Liver (tissue), 9 donors: ENCODE results near the gene ZNRF2. TPM values are rescaled to one million over a fixed set of nuclear protein-coding genes. Genes with fewer than 3 reads are reported as not detected.

Source experiments
- DNase-seq: peaks from one replicate; pipeline ENCODE4 v3.0.0-alpha.2; 2017; ENCODE audit warnings: low spot score
- H3K27ac ChIP-seq, 2 donors: one replicate each; pipeline ENCODE4 v1.7.0; 2013; ENCODE audit warnings: inconsistent platforms in 2 of 2, low read length in 2 of 2, control low read depth in 1 of 2, low read depth in 1 of 2, mild to moderate bottlenecking in 1 of 2
- H3K27me3 ChIP-seq, 4 donors: one replicate each; pipeline versions ENCODE4 v1.6.1 to v1.7.0; 2013; ENCODE audit warnings: low read length in 3 of 4, inconsistent platforms in 1 of 4, mild to moderate bottlenecking in 1 of 4, moderate library complexity in 1 of 4; ENCODE audit not compliant: control insufficient read depth in 4 of 4, insufficient read depth in 4 of 4
- H3K36me3 ChIP-seq, 4 donors: one replicate each; pipeline versions ENCODE4 v1.6.1 to v1.7.0; 2013; ENCODE audit warnings: low read length in 3 of 4, mild to moderate bottlenecking in 3 of 4, low read depth in 1 of 4, moderate library complexity in 1 of 4; ENCODE audit not compliant: control insufficient read depth in 4 of 4, insufficient read depth in 3 of 4
- H3K4me1 ChIP-seq, 4 donors: one replicate each; pipeline versions ENCODE4 v1.6.1 to v1.7.0; 2013; ENCODE audit warnings: low read length in 3 of 4, mild to moderate bottlenecking in 3 of 4, moderate library complexity in 1 of 4; ENCODE audit not compliant: control insufficient read depth in 4 of 4, insufficient read depth in 4 of 4
- H3K4me3 ChIP-seq, 3 donors: one replicate each; pipeline versions ENCODE4 v1.6.1 to v1.7.0; 2013; ENCODE audit warnings: low read length in 3 of 3, control low read depth in 1 of 3, low read depth in 1 of 3, mild to moderate bottlenecking in 1 of 3
- H3K9ac ChIP-seq, 2 donors: one replicate each; pipeline ENCODE4 v1.7.0; 2013; ENCODE audit warnings: low read length in 2 of 2, mild to moderate bottlenecking in 2 of 2, moderate library complexity in 2 of 2, control low read depth in 1 of 2, low read depth in 1 of 2
- H3K9me3 ChIP-seq, 4 donors: one replicate each; pipeline versions ENCODE4 v1.6.1 to v1.7.0; 2013; ENCODE audit warnings: low read length in 3 of 4; ENCODE audit not compliant: control insufficient read depth in 4 of 4
- CTCF ChIP-seq: fragments of 150-350 bp; IDR thresholded peaks from 2 replicates; pipeline ENCODE4 v1.5.1; 2017; ENCODE audit warnings: improper control_type of control experiment, low read depth, low read length; ENCODE audit not compliant: missing input control
- EGR1 ChIP-seq, 2 donors: IDR thresholded peaks; 2 replicates each; pipeline ENCODE4 v1.6.1; 2016 to 2018; ENCODE audit warnings: antibody characterized with exemption in 2 of 2, low read depth in 2 of 2
- FOXA1 ChIP-seq: IDR thresholded peaks from 2 replicates; pipeline ENCODE4 v1.6.1; 2016; ENCODE audit warnings: antibody characterized with exemption
- FOXA2 ChIP-seq: IDR thresholded peaks from 2 replicates; pipeline ENCODE4 v1.6.1; 2016; ENCODE audit warnings: antibody characterized with exemption
- GABPA ChIP-seq, 2 donors: IDR thresholded peaks in 1 of 2; conservative IDR thresholded peaks in 1 of 2; 2 replicates each; pipeline ENCODE4 v1.6.1; 2016; ENCODE audit warnings: antibody characterized with exemption in 2 of 2, mild to moderate bottlenecking in 1 of 2, moderate library complexity in 1 of 2
- HNF4A ChIP-seq, 2 donors: conservative IDR thresholded peaks; 2 replicates each; pipeline ENCODE4 v1.6.1; 2016; ENCODE audit warnings: antibody characterized with exemption in 2 of 2, mild to moderate bottlenecking in 2 of 2
- HNF4G ChIP-seq: IDR thresholded peaks from 2 replicates; pipeline ENCODE4 v1.6.1; 2016; ENCODE audit warnings: antibody characterized with exemption
- JUND ChIP-seq, 2 donors: IDR thresholded peaks; 2 replicates each; pipeline ENCODE4 v1.6.1; 2016; ENCODE audit warnings: antibody characterized with exemption in 2 of 2
- NR2F2 ChIP-seq: IDR thresholded peaks from 2 replicates; pipeline ENCODE4 v1.6.1; 2016; ENCODE audit warnings: antibody characterized with exemption
- RAD21 ChIP-seq, 2 donors: IDR thresholded peaks; 2 replicates each; pipeline ENCODE4 v1.6.1; 2016; ENCODE audit warnings: antibody characterized with exemption in 2 of 2, mild to moderate bottlenecking in 2 of 2
- REST ChIP-seq: IDR thresholded peaks from 2 replicates; pipeline ENCODE4 v1.6.1; 2016; ENCODE audit warnings: antibody characterized with exemption, mild to moderate bottlenecking
- RXRA ChIP-seq, 2 donors: IDR thresholded peaks; 2 replicates each; pipeline ENCODE4 v1.6.1; 2017 to 2018; ENCODE audit warnings: antibody characterized with exemption in 2 of 2, mild to moderate bottlenecking in 1 of 2
- SP1 ChIP-seq: IDR thresholded peaks from 2 replicates; pipeline ENCODE4 v1.6.1; 2018; ENCODE audit warnings: antibody characterized with exemption, mild to moderate bottlenecking
- TAF1 ChIP-seq: conservative IDR thresholded peaks from 2 replicates; pipeline ENCODE4 v1.6.1; 2016; ENCODE audit warnings: antibody characterized with exemption, mild to moderate bottlenecking
- YY1 ChIP-seq: IDR thresholded peaks from 2 replicates; pipeline ENCODE4 v1.6.1; 2016; ENCODE audit warnings: antibody characterized with exemption, mild to moderate bottlenecking
- WGBS: extraction: QIAGEN DNeasy Blood & Tissue Kit; methylation state at CpG from one replicate; pipeline ENCODE4 v1.1.7; 2013; 5-methylcytosine and 5-hydroxymethylcytosine counted together
- polyA plus RNA-seq, 2 donors: library from polyadenylated mRNA; stranded (reverse) in 1 of 2; unstranded in 1 of 2; fragments of 200-250 nt in 1 of 2; fragments of >200 nt in 1 of 2; fragmentation: Nextera tagmentation in 1 of 2; extraction: Ambion mirVana in 1 of 2; gene quantifications; one replicate each; pipeline versions ENCODE4 v1.2.1 to v1.2.3, GENCODE V29; 2013 to 2015
- total RNA-seq, 2 donors: library from RNA; depleted of rRNA; stranded (reverse); fragments of >200 nt; gene quantifications; one replicate each; pipeline ENCODE4 v1.2.3, GENCODE V29; 2014
- TF ChIP-seq, protein P1 (sequence below): IDR thresholded peaks from 2 replicates; pipeline ENCODE4 v1.6.1; 2016; ENCODE audit warnings: antibody characterized with exemption
- TF ChIP-seq, protein P2 (sequence below): IDR thresholded peaks from 2 replicates; pipeline ENCODE4 v1.6.1; 2016; ENCODE audit warnings: antibody characterized with exemption
- TF ChIP-seq, protein P3 (sequence below): IDR thresholded peaks from 2 replicates; pipeline ENCODE4 v1.6.1; 2016; ENCODE audit warnings: antibody characterized with exemption
- donor health status: healthy.
- donor health status: healthy.
- donor health status: healthy.
- donor health status: healthy.
- donor health status: healthy.

Gene ZNRF2
- total and polyA plus RNA-seq, 4 donors, result 6.9 to 30.0 (median 12.7) TPM

- 70% methylated on average over 2 of the region's 2 CpGs for WGBS
- H3K9me3 ChIP-seq, result no peaks in the 10 kb centered on the region
- H3K27ac ChIP-seq, result no peak overlapping the region
- H3K36me3 ChIP-seq, result no peaks in the 10 kb centered on the region
- H3K4me1 ChIP-seq, result peaks cover 0 to 4% (median 2%) of the 10 kb centered on the region in 4 donors
- TF ChIP-seq HNF4A (conservative IDR thresholded peaks at IDR 0.05), result no peak
- no peak for TF ChIP-seq RAD21 (IDR thresholded peaks at IDR 0.05)
- TF ChIP-seq FOXA1, result no peak
- TF ChIP-seq JUND (IDR thresholded peaks at IDR 0.05), result no peak
- TF ChIP-seq SP1, result no peak
- no peak for TF ChIP-seq YY1
- TF ChIP-seq, protein P1, sequence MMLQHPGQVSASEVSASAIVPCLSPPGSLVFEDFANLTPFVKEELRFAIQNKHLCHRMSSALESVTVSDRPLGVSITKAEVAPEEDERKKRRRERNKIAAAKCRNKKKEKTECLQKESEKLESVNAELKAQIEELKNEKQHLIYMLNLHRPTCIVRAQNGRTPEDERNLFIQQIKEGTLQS, result no peak
- no peak for TF ChIP-seq REST
- no peak for TF ChIP-seq GABPA (IDR thresholded peaks at IDR 0.05 in 1 of 2, conservative IDR thresholded peaks at IDR 0.05 in 1 of 2)
- TF ChIP-seq, protein P2, sequence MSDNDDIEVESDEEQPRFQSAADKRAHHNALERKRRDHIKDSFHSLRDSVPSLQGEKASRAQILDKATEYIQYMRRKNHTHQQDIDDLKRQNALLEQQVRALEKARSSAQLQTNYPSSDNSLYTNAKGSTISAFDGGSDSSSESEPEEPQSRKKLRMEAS, result no peak
- TF ChIP-seq HNF4G, result no peak
- no peak for TF ChIP-seq FOXA2
- no peak for TF ChIP-seq RXRA (IDR thresholded peaks at IDR 0.05)
- no peak for TF ChIP-seq NR2F2
- TF ChIP-seq CTCF, result no peak
- TF ChIP-seq, protein P3, sequence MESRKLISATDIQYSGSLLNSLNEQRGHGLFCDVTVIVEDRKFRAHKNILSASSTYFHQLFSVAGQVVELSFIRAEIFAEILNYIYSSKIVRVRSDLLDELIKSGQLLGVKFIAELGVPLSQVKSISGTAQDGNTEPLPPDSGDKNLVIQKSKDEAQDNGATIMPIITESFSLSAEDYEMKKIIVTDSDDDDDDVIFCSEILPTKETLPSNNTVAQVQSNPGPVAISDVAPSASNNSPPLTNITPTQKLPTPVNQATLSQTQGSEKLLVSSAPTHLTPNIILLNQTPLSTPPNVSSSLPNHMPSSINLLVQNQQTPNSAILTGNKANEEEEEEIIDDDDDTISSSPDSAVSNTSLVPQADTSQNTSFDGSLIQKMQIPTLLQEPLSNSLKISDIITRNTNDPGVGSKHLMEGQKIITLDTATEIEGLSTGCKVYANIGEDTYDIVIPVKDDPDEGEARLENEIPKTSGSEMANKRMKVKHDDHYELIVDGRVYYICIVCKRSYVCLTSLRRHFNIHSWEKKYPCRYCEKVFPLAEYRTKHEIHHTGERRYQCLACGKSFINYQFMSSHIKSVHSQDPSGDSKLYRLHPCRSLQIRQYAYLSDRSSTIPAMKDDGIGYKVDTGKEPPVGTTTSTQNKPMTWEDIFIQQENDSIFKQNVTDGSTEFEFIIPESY, result no peak
- no peak for TF ChIP-seq TAF1
- no peak for TF ChIP-seq EGR1 (IDR thresholded peaks at IDR 0.05; ENCODE audit: low read depth in 2 of 2)
- no peak for DNase-seq
- H3K4me3 ChIP-seq, result no peak overlapping the region
- H3K9ac ChIP-seq, result no peak overlapping the region
- H3K27me3 ChIP-seq, result no peaks in the 10 kb centered on the region
Measured at GRCh38 chr7:30351724-30352123, 67.3 kb downstream of the ZNRF2 start.
